ENCODE data around the gene NUDT22.

NUDT22 gene

GRCh38 chr11:64229744-64230170 is 3.7 kb downstream of the NUDT22 start:
- DNase-seq: no peak

GRCh38 chr11:64230171-64230984 is 4.3 kb downstream of the NUDT22 start, which contains the start of gene DNAJC4:
DNAJC4 (plus strand) TSS chr11:64230548; CDS start chr11:64230855, 307 bp downstream.
- peak; percentile 81 to 85 for DNase-seq

GRCh38 chr11:64230985-64231365 is 4.9 kb downstream of the NUDT22 start:
- no peak for DNase-seq

GRCh38 chr11:64231546-64231945 is 5.5 kb downstream of the NUDT22 start:
- no peak for DNase-seq

GRCh38 chr11:64232182-64232966 is 6.3 kb downstream of the NUDT22 start:
- DNase-seq: no peak

- no peak for DNase-seq
Measured at GRCh38 chr11:64232967-64233315, 6.9 kb downstream of the NUDT22 start.

GRCh38 chr11:64233913-64234586 is 8.0 kb downstream of the NUDT22 start, which contains the start of gene VEGFB:
VEGFB (plus strand) TSS chr11:64234584; CDS start chr11:64234834, 250 bp downstream.
- DNase-seq: peak; percentile 72 to 76

- peak; percentile 32 to 37 for DNase-seq
Measured at GRCh38 chr11:64234647-64235379, 8.7 kb downstream of the NUDT22 start.

GRCh38 chr11:64235437-64236161 is 9.5 kb downstream of the NUDT22 start:
- DNase-seq: no peak

- DNase-seq: no peak
Measured at GRCh38 chr11:64237484-64237951, 11.4 kb downstream of the NUDT22 start.

- DNase-seq: no peak
Measured at GRCh38 chr11:64238076-64238475, 12.0 kb downstream of the NUDT22 start.

- no peak for DNase-seq
Measured at GRCh38 chr11:64238999-64239398, 12.9 kb downstream of the NUDT22 start.

- no peak for DNase-seq
Measured at GRCh38 chr11:64239662-64240434, 13.8 kb downstream of the NUDT22 start.

- peak; percentile 97 to 99 for DNase-seq
Measured at GRCh38 chr11:64240435-64241240, 14.6 kb downstream of the NUDT22 start, which contains the start of gene FKBP2. FKBP2 (plus strand) TSS chr11:64241095; CDS start chr11:64242388, 1,293 bp downstream.

GRCh38 chr11:64241241-64241490 is 15.1 kb downstream of the NUDT22 start:
- DNase-seq: peak; percentile 99 to 100

GRCh38 chr11:64241491-64242374 is 15.7 kb downstream of the NUDT22 start:
- no peak for DNase-seq

GRCh38 chr11:64243236-64243854 is 17.3 kb downstream of the NUDT22 start:
- DNase-seq: no peak

GRCh38 chr11:64244107-64244506 is 18.0 kb downstream of the NUDT22 start:
- no peak for DNase-seq

GRCh38 chr11:64244966-64245365 is 18.9 kb downstream of the NUDT22 start:
- no peak for DNase-seq
